Measurements from ENCODE around the gene SMIM21. TPM values are rescaled to one million over a fixed set of nuclear protein-coding genes. Genes with fewer than 3 reads are reported as not detected.

The SMIM21 gene
- total RNA-seq, 1 donor from 2014 or later, result not detected

DNA sequence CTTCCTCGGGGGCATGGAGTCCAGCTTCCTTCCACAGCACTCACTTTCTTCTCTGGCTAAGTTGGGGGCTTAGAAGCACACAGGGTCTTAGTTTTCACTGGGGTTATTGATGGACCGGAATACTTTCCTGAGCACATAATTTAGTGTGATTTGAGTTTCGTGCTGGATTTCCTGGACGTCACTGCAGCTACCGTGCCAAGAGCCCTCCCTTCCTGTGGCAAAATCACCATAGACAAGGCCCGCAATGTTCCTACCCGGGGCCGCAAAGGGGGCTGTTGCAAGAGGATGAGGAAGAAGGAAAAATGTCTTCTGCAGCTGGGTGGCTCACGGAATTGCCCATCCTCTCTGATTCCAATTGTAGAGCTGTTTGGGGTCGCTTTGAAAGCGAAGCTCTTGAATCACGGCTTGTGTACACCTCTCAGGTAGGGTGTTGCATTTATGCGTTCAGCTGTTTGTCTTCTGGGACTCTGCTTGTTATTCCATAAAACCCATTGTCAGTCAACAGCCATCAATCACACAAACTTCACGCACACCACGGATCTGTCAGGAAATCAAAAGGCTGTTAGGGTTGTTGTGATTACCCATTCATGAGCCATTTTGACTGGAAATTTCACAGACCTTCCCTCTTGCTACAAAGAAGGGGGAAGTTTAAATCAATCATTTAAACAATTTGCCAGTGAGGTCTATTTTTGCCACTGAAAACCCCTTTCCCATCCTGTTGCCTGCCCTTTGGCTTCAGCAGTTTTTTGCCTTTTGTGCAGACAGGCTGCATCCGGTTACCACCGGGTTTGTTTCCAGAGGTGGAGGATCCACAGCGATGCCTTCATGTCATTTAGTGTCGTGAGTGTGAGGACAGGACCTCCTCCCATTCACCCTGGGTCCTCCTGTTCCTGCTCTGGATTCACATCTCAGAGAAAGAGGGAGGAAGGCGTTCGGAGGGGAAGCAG, 36.0 kb downstream of the SMIM21 start:
- Mint-ChIP-seq H3K4me1 (ENCODE audit: low read depth) (no peaks in the 10 kb centered on the region), H3K27ac (no peak overlapping the region), H3K27me3 (ENCODE audit: low read depth) (peaks cover 6% of the 10 kb centered on the region), H3K9me3 (no peaks in the 10 kb centered on the region), H3K36me3 (ENCODE audit: low read depth) (no peaks in the 10 kb centered on the region), H3K4me3 (ENCODE audit: low read depth) (no peak overlapping the region)
- intact Hi-C loops (cut with micrococcal nuclease), result no loop called here
- no peak for DNase-seq (ENCODE audit: low spot score)

DNA sequence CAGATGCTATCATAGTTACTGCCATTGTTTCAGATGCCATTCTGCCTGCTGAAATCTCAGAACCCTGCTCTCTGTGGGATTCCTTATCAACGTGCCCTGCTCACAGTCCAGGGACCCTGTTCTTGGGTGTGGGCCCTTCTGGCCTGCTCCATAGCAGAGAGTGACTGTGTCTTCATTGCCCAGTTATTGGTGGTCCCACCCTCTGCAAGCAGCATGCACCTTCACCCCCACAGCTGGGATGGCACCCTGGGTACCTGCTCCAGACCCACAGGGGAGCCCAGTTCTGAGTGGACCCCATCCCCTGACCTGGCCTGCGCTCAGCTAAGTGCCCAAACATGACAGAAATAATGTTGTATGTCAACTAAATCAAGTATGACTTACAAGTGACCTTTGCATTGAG, 36.6 kb downstream of the SMIM21 start:
- Mint-ChIP-seq H3K9me3 (no peaks in the 10 kb centered on the region), H3K4me1 (ENCODE audit: low read depth) (no peaks in the 10 kb centered on the region), H3K27me3 (ENCODE audit: low read depth) (peaks cover 6% of the 10 kb centered on the region), H3K36me3 (ENCODE audit: low read depth) (no peaks in the 10 kb centered on the region), H3K4me3 (ENCODE audit: low read depth) (no peak overlapping the region), H3K27ac (no peak overlapping the region)
- DNase-seq (ENCODE audit: low spot score), result no peak
- intact Hi-C loops (cut with micrococcal nuclease), result no loop called here

DNA sequence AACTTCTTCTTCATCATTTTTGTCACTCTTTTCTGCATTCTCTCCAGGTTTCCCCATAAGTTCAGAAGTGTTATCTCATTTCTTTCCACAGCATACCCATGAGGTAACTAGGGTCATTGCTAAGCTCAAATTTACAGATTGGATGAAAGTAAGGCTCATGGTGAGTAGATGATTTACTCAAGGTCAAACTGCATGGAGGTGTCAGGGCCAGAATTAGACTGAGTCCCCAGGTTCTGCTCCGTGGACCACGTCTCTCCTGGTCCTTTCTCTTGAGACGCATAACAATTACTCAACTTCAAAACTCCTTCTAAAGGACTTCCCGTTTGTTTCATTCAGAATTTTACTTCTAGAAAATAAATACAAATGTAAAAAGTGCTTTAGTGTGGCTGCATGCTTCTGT, 43.4 kb downstream of the SMIM21 start:
- no peaks in the 10 kb centered on the region for H3K4me1 Mint-ChIP-seq (ENCODE audit: low read depth)
- no peak for DNase-seq (ENCODE audit: low spot score)
- intact Hi-C loops (cut with micrococcal nuclease), result no loop called here
- no peaks in the 10 kb centered on the region for H3K36me3 Mint-ChIP-seq (ENCODE audit: low read depth)
- no peak overlapping the region for H3K27ac Mint-ChIP-seq
- H3K4me3 Mint-ChIP-seq (ENCODE audit: low read depth), result no peak overlapping the region
- H3K27me3 Mint-ChIP-seq (ENCODE audit: low read depth), result peaks cover 8% of the 10 kb centered on the region
- no peaks in the 10 kb centered on the region for H3K9me3 Mint-ChIP-seq

DNA sequence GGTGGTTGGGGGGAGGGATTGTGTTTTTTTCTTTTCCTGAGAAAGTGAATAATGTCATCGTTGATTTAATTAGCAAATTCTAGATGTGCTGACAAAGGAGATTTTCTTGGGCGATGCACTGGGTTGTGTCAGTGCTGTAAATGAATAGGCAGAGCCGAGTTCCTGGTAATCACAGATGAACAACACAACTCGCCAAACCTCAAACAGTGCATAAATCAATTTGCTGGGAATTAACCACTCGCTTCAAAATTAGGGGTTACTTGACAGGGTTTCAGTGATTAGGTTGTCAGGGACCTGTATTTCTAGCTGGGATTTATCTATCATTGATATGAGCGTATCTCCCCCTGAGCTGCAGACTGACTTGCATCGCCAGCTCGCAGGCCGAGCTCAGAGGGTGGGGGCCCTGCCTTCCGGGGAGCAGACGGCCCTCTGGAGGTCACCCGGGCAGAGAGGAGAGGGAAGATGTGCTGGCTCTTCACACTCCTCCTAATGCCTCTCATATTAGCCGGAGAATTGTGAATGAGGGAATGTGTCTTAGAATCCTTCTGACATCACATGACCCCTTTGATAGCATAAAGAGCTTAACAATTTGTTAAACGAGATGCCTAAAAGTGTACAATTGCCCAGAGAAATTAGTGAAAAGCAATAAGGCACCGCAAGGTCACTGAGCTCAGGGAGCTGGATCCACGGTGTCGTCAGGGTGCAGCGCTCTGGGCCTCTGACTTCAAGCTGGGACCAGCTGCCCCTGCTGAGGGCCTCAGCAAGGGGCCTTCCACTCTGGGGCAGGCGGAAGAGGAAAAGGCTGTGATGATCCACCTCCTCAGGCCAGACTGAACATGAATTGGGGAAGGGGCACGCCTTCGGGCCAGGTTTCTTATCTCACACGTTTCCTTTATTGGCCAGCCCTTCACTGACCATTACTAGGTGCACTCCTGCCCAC, 48.9 kb downstream of the SMIM21 start:
- H3K4me1 Mint-ChIP-seq (ENCODE audit: low read depth), result no peaks in the 10 kb centered on the region
- H3K9me3 Mint-ChIP-seq, result no peaks in the 10 kb centered on the region
- H3K4me3 Mint-ChIP-seq (ENCODE audit: low read depth), result no peak overlapping the region
- no peak overlapping the region for H3K27ac Mint-ChIP-seq
- H3K27me3 Mint-ChIP-seq (ENCODE audit: low read depth), result peaks cover 6% of the 10 kb centered on the region
- no peaks in the 10 kb centered on the region for H3K36me3 Mint-ChIP-seq (ENCODE audit: low read depth)
- intact Hi-C loops (cut with micrococcal nuclease), result no loop called here
- no peak for DNase-seq (ENCODE audit: low spot score)

DNA sequence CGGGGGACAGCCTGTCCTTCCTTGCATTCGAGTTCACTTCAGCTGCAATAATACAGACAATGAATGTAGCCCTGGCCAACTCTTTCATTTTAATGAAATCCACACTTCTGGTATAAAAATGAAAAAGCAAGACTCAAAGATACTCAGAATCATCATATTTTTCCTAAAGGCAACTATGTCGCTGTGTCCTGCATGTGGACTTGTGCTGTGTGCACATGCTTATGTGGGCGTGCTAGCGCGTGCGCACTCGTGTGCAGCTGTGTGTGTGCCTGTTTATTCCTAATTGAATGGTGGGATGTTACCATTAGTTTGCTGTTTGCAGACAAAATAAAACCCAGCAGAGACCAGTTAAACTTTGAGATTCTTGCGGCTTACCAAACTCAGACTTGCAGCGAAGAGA, 49.6 kb downstream of the SMIM21 start:
- Mint-ChIP-seq H3K9me3 (no peaks in the 10 kb centered on the region), H3K4me3 (ENCODE audit: low read depth) (no peak overlapping the region), H3K4me1 (ENCODE audit: low read depth) (no peaks in the 10 kb centered on the region), H3K27me3 (ENCODE audit: low read depth) (peaks cover 4% of the 10 kb centered on the region), H3K27ac (no peak overlapping the region), H3K36me3 (ENCODE audit: low read depth) (no peaks in the 10 kb centered on the region)
- no peak for DNase-seq (ENCODE audit: low spot score)
- intact Hi-C loops (cut with micrococcal nuclease), result no loop called here

DNA sequence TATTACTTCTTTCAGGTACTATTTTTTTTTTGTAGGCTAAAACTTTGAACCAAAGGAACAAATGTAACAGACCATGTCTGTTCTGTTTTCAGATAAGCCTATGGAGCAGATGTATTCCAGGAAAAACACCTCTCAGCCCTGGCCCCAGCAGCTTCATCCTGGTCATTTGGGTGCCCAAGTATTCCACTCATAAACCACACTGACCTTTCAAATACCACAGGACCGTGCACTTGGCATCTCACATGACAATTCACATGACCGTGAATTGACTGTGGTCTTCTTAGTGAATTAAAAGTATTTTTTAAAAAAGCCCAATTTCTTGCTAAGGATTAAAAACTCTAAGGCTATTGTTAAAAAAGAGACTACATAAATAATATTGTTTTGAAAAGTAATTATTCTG, 50.2 kb downstream of the SMIM21 start:
- no peaks in the 10 kb centered on the region for H3K9me3 Mint-ChIP-seq
- no peak overlapping the region for H3K27ac Mint-ChIP-seq
- H3K4me1 Mint-ChIP-seq (ENCODE audit: low read depth), result no peaks in the 10 kb centered on the region
- H3K27me3 Mint-ChIP-seq (ENCODE audit: low read depth), result peaks cover 4% of the 10 kb centered on the region
- DNase-seq (ENCODE audit: low spot score), result no peak
- intact Hi-C loops (cut with micrococcal nuclease), result no loop called here
- H3K36me3 Mint-ChIP-seq (ENCODE audit: low read depth), result no peaks in the 10 kb centered on the region
- H3K4me3 Mint-ChIP-seq (ENCODE audit: low read depth), result no peak overlapping the region

DNA sequence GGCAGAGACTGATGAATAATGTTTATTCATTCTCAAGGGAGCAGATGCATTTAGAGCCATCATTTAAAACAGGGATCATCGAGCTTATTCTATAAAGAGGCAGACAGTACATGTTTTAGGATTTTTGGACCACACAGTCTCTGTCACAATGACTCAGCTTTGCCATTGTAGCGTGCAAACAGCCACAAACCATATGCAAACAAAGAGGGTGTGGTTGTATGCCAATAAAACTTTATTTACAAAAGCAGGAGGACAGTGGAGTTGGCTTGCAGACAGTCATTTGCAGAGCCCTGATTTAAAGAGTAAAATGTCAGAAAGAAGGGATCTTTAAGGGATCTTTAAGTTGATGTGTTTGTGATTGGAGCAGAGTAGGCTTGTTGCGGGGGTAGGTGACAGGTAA, 51.5 kb downstream of the SMIM21 start:
- Mint-ChIP-seq H3K27ac (no peak overlapping the region), H3K4me1 (ENCODE audit: low read depth) (no peaks in the 10 kb centered on the region), H3K36me3 (ENCODE audit: low read depth) (no peaks in the 10 kb centered on the region), H3K9me3 (no peaks in the 10 kb centered on the region), H3K27me3 (ENCODE audit: low read depth) (peaks cover 4% of the 10 kb centered on the region), H3K4me3 (ENCODE audit: low read depth) (no peak overlapping the region)
- intact Hi-C loops (cut with micrococcal nuclease), result no loop called here
- DNase-seq (ENCODE audit: low spot score), result no peak

DNA sequence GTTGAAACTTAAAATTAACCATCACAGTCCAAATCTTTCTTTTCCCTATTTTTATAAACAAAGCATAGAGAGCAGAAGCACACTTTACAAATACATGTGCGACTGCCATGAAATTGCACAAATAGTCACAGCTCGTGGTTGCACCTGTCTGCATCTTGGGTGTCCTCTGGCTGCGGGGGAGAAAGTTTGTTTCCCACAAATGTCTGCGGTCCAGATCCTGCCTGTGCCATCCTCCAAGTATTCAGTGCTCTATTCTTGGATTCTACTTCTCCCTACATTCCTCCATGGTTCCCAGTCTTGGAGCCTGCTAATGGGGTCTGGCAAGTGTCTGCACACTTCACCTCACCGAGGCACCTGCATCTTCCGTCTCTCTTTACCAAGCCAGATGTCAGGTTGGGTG, 52.2 kb downstream of the SMIM21 start:
- no peak overlapping the region for H3K27ac Mint-ChIP-seq
- DNase-seq (ENCODE audit: low spot score), result no peak
- no peaks in the 10 kb centered on the region for H3K9me3 Mint-ChIP-seq
- H3K4me3 Mint-ChIP-seq (ENCODE audit: low read depth), result no peak overlapping the region
- H3K27me3 Mint-ChIP-seq (ENCODE audit: low read depth), result peaks cover 4% of the 10 kb centered on the region
- no peaks in the 10 kb centered on the region for H3K4me1 Mint-ChIP-seq (ENCODE audit: low read depth)
- intact Hi-C loops (cut with micrococcal nuclease), result no loop called here
- no peaks in the 10 kb centered on the region for H3K36me3 Mint-ChIP-seq (ENCODE audit: low read depth)

DNA sequence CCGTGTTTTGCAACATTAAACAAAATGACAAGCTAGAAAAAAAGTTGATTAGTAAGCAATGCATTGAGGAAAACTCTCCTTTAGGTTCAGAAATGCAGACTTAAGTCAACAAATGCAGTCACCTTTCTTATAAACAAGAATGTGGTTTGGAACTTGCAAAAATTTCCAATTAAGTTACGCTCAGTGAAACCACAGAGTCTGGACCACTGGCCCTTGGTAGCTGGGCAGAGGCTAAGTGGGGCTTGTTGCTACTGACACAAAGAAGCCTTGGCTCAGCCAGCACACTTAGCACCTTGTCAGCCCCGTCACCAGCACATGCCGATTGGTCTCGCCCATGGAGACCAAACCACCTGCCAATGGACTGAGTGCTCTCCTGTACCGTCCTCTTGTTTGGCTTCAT, 53.0 kb downstream of the SMIM21 start:
- H3K9me3 Mint-ChIP-seq, result no peaks in the 10 kb centered on the region
- intact Hi-C loops (cut with micrococcal nuclease), result no loop called here
- H3K4me1 Mint-ChIP-seq (ENCODE audit: low read depth), result no peaks in the 10 kb centered on the region
- no peaks in the 10 kb centered on the region for H3K36me3 Mint-ChIP-seq (ENCODE audit: low read depth)
- no peak overlapping the region for H3K27ac Mint-ChIP-seq
- H3K4me3 Mint-ChIP-seq (ENCODE audit: low read depth), result no peak overlapping the region
- no peak for DNase-seq (ENCODE audit: low spot score)
- peaks cover 4% of the 10 kb centered on the region for H3K27me3 Mint-ChIP-seq (ENCODE audit: low read depth)

DNA sequence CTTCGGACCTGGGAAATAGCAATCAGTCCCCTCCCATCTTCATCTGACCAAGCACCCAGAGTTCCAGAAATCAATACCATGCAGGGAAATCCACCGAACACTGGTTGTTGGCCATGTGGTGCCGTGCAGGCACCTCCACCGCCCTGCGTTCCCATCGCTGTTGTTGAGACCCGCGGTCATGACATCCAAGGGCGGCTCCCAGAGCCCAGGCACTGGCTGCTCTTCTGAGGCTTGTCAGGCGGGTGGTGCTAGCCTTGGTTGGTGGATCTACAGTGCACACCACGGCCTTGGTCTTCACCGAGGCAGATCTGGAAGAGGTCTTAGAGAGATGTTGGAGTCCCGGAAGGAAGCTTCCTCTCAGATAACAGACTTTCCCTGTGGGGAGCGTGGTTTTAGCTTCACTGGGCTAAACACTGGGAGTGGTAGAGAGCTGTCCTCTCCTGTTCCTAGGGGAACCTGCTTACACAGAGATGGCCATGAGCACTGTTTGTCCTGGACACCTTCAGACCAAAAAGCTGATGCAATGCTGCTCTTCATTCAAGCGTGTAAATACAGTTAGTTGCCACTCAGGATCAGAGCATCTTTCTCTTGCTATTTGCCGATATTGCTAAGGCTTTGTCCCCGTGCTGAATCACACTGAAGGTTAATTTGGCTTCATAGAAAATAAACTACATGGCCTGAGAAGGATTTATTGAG, 58.3 kb downstream of the SMIM21 start:
- intact Hi-C loops (cut with micrococcal nuclease), result no loop called here
- no peak overlapping the region for H3K27ac Mint-ChIP-seq
- H3K9me3 Mint-ChIP-seq, result no peaks in the 10 kb centered on the region
- no peaks in the 10 kb centered on the region for H3K36me3 Mint-ChIP-seq (ENCODE audit: low read depth)
- DNase-seq (ENCODE audit: low spot score), result no peak
- no peak overlapping the region for H3K4me3 Mint-ChIP-seq (ENCODE audit: low read depth)
- no peaks in the 10 kb centered on the region for H3K27me3 Mint-ChIP-seq (ENCODE audit: low read depth)
- H3K4me1 Mint-ChIP-seq (ENCODE audit: low read depth), result no peaks in the 10 kb centered on the region

DNA sequence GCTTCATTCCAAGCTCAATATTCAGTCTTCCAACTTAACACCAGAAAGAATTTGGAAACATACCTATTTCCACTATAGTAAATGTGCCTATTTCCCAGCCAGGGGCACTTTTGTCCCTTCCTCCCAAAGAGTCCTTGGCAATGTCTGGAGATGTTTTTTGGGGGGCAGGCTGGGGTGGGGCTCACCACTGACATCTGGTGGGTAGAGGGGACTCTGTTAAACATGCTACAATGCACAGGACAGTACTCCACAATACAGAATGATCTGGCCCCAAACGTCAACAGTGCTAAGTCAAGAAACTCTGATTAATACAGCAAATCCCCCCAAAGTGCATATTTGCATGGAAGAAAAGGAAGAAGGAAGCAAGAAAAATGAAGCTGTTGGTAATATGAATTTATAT, 61.7 kb downstream of the SMIM21 start:
- Mint-ChIP-seq H3K9me3 (no peaks in the 10 kb centered on the region), H3K27me3 (ENCODE audit: low read depth) (no peaks in the 10 kb centered on the region), H3K36me3 (ENCODE audit: low read depth) (no peaks in the 10 kb centered on the region), H3K4me3 (ENCODE audit: low read depth) (no peak overlapping the region), H3K27ac (no peak overlapping the region), H3K4me1 (ENCODE audit: low read depth) (no peaks in the 10 kb centered on the region)
- intact Hi-C loops (cut with micrococcal nuclease), result no loop called here
- DNase-seq (ENCODE audit: low spot score), result no peak

DNA sequence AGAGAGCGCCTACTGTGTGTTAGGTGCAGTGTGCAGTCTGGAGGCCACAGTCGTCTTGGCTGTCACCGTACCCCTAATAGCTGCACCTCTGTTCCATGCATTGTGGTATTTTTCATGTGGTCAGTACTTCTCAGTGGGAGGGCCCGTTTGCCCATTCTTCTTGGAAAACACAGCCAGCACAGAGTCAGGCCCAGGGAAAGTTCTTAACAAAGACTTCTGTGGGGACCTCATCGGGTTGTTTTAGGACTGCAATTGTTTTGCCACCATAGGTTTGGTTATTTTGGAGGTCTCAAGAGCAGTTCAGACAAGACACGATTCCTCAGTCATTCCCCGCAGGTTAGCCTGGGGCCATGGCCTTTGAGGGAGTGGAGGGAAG, 62.3 kb downstream of the SMIM21 start:
- Mint-ChIP-seq H3K36me3 (ENCODE audit: low read depth) (no peaks in the 10 kb centered on the region), H3K27me3 (ENCODE audit: low read depth) (no peaks in the 10 kb centered on the region), H3K4me1 (ENCODE audit: low read depth) (no peaks in the 10 kb centered on the region), H3K9me3 (no peaks in the 10 kb centered on the region), H3K4me3 (ENCODE audit: low read depth) (no peak overlapping the region), H3K27ac (no peak overlapping the region)
- intact Hi-C loops (cut with micrococcal nuclease), result no loop called here
- no peak for DNase-seq (ENCODE audit: low spot score)

All from activated T-helper 2 cell treated with anti-CD3 and anti-CD28 coated beads, Interferon-gamma antibody, Interleukin-2, Interleukin-4, amounts not matched to agents 10 μg/mL and 5 μg/mL and 100 μg/mL, durations not matched to agents 14 hours and 24 hours and 36 hours (primary cell).